ENCODE results near the gene CTNNA2. TPM values are rescaled to one million over a fixed set of nuclear protein-coding genes. Genes with fewer than 3 reads are reported as not detected.
A peak's percentile ranks its signal among the peaks of the same experiment; 100 is the strongest.

The CTNNA2 gene
- 1 to 10 TPM in 2 of 3 donors, under 1 TPM in 1; 0.29 to 4.2 (median 1.1) TPM for total RNA-seq
- long read RNA-seq, donor 1: 0 reads
- long read RNA-seq, donor 2: 0 reads

DNA sequence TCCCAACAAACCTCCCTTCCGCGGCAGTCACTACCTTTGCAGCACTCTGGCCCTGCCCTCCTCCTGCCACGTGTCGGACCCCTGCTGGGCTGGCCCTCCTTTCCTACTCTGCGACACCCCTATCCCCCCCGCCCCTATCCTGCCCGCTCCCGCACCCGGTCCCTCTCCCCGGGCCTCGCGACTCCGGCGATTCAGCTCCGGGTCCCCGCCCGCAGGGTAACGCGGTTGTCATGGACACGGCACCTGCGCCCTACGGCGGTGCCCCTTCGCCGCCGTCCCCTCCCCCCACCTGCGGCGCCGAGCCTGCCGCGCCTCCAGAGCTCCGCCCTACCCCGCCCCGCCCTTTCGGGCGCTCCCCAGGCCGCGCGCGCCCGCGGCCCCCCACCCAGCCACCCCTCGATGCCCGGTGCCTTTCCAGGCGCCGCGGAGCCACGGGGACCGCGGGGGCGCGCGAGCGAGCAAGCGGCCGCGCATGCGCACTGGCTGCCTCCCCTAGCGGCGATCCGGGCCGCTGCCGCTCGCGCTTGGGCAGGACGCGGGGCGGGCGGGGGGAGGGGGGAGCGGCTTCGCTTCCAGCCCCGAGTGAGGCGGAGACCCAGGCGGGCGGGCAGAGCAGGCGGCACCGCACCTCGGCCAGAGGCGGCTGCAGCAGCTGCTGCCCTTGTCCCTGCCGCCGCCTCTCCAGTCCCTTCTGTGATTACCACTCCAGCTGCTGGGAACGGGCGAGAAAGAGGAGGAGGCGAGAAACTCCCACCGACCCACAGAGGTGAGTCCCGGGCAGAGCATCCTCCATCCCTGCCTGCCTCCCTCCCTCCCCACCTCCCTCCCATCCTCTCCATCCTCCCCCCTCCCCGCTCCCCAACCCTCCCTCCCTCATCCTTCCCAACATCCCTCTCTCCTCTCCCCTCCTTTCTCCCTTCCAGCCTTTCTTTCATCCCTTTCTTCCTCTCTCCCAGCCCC is at the start of gene CTNNA2:
TSS of gene CTNNA2 (plus strand) at position 610 of the 960 bp plus-strand sequence.
- peak; percentile 81 for ATAC-seq
- TF ChIP-seq, protein P1, sequence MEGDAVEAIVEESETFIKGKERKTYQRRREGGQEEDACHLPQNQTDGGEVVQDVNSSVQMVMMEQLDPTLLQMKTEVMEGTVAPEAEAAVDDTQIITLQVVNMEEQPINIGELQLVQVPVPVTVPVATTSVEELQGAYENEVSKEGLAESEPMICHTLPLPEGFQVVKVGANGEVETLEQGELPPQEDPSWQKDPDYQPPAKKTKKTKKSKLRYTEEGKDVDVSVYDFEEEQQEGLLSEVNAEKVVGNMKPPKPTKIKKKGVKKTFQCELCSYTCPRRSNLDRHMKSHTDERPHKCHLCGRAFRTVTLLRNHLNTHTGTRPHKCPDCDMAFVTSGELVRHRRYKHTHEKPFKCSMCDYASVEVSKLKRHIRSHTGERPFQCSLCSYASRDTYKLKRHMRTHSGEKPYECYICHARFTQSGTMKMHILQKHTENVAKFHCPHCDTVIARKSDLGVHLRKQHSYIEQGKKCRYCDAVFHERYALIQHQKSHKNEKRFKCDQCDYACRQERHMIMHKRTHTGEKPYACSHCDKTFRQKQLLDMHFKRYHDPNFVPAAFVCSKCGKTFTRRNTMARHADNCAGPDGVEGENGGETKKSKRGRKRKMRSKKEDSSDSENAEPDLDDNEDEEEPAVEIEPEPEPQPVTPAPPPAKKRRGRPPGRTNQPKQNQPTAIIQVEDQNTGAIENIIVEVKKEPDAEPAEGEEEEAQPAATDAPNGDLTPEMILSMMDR (IDR thresholded peaks at IDR 0.05): no peak
- Histone ChIP-seq H3K9me3 (no peaks in the 10 kb centered on the region), H3K36me3 (ENCODE audit: low read depth) (no peaks in the 10 kb centered on the region), H3K4me3 (no peak within 1 kb of the TSS), H3K4me1 (ENCODE audit: low read depth) (no peaks in the 10 kb centered on the region)
- intact Hi-C loops (cut with DNase I, micrococcal nuclease): no loop called here
- DNase-seq: peak; percentile 21 to 51 (median 43)

DNA sequence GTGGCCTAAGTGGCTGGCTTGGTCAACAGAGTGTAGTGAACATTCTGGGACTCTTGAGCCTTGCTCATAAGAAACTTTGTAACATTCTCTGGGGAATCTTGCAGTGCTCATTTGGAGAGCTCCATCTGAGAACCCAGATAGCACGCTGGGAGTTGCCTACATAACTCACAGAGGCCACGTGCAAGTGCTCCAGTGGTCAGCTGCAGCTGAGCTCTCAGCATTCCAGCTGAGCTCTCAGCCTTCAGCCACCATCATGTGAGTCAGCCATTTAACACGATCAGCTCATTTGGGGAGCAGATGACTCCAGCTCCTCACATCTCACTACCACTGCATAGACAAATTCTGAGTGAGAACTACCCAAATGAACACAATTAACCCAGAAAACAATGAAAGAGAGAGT is 25.5 kb upstream of the CTNNA2 start:
- no peak for ATAC-seq
- no peaks in the 10 kb centered on the region for H3K4me1 ChIP-seq (ENCODE audit: low read depth)
- no peaks in the 10 kb centered on the region for H3K36me3 ChIP-seq (ENCODE audit: low read depth)
- intact Hi-C loops (cut with DNase I, micrococcal nuclease): no loop called here
- H3K9me3 ChIP-seq: no peaks in the 10 kb centered on the region
- DNase-seq: no peak
- TF ChIP-seq, protein P1 (IDR thresholded peaks at IDR 0.05): no peak
- no peak overlapping the region for H3K4me3 ChIP-seq

DNA sequence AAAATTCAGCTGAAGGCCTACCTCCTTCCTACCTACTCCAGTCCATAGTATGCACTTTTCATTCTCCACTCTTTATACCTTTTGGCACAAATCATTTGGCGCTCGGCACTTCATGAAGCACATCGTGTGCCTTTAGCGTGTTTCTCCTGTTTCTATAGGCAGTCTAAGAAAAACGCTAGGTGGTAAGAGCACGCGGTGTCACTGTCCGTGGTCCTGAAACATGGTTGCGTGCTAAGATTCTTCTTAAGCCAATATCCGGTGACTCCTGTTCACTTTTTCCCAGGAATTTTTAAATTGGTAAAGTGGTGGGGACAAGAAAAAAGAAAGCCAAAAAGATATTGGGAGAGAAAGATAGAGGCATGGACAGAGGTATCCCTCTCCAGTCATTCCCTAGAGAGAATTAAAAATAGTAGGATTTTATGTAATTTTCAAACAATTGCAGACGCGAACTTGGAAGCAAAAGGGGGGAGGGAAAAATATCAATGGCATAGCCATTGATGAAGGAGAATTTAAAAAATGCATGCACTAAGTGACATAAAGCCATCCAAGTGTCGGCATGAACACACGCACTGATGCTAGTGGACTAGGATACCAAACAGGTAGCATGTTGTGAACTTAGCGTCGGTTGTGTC is 1.4 kb upstream of the CTNNA2 start:
- Histone ChIP-seq H3K36me3 (ENCODE audit: low read depth) (no peaks in the 10 kb centered on the region), H3K4me3 (no peak overlapping the region), H3K4me1 (ENCODE audit: low read depth) (no peaks in the 10 kb centered on the region), H3K9me3 (no peaks in the 10 kb centered on the region)
- ATAC-seq (no peak), DNase-seq (peak in 2 of 3 donors; percentile 48 to 72)
- intact Hi-C loops (cut with DNase I, micrococcal nuclease): no loop called here
- TF ChIP-seq, protein P1 (IDR thresholded peaks at IDR 0.05): no peak

DNA sequence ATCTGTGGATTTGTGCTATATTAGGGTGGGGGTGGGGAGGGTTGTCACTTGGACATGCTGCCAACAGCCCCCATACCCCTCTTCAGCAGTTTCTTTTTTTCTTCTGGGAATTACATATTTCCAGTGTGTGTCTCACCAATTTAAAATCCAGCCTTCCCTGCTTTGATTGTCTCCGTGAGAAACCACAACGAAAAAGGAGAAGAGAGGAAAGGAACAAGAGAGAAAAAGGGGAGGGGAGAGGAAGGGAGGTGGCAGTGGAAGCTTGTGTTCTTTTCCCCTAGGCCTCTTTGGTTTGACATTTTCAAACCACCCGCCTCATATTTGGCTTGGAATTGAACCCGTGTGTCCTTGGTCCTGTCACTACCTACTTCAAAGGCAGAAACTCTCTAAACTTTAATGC is 860 bp downstream of the CTNNA2 start:
- intact Hi-C loops (cut with DNase I, micrococcal nuclease): no loop called here
- no peaks in the 10 kb centered on the region for H3K36me3 ChIP-seq (ENCODE audit: low read depth)
- H3K9me3 ChIP-seq: no peaks in the 10 kb centered on the region
- no peak overlapping the region for H3K4me3 ChIP-seq
- H3K4me1 ChIP-seq (ENCODE audit: low read depth): no peaks in the 10 kb centered on the region
- DNase-seq (no peak), ATAC-seq (no peak)
- TF ChIP-seq, protein P1 (IDR thresholded peaks at IDR 0.05): no peak

DNA sequence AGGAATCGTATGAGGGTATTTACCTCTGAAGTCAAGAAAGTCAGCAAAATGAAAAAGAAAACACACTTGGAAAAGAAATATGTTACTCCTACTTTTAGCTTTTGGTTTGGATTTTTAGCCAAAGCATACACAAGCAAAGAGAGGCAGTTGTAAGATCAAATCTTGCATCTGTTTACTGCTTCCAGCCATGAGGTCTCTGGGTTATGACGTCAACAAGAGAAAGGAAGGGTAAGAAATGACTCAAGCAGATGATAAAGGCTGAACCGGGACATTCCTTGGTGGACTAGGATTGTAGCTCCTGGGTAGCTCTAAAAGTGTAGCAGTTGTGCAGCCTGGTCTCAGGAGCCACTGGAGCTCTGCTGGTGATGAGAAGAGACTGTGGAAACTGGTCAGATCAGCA is 16.8 kb downstream of the CTNNA2 start:
- Histone ChIP-seq H3K36me3 (ENCODE audit: low read depth) (no peaks in the 10 kb centered on the region), H3K4me1 (ENCODE audit: low read depth) (no peaks in the 10 kb centered on the region), H3K4me3 (no peak overlapping the region), H3K9me3 (no peaks in the 10 kb centered on the region)
- intact Hi-C loops (cut with DNase I, micrococcal nuclease): no loop called here
- no peak for DNase-seq
- TF ChIP-seq, protein P1 (IDR thresholded peaks at IDR 0.05): no peak
- no peak for ATAC-seq
